GM10248 (cell line): ENCODE measurements around the gene PTPN1.
"Not testable (repeated sequence)": the region's sequence is repeated elsewhere in the genome, so short reads cannot be mapped to it uniquely, and the experiment has no call there.

Experiments
- CTCF ChIA-PET: fragments of 300-600 bp; sonication (Branson Sonifier 250); formaldehyde crosslinking; extraction: SDS; loops from one replicate; lab custom pipeline; 2021; ENCODE audit warnings: antibody characterized with exemption; lab: Yijun Ruan, JAX
- POLR2A ChIA-PET: fragments of 350-650 bp; sonication (Branson Sonifier 250); formaldehyde crosslinking; extraction: SDS; loops from one replicate; lab custom pipeline; 2020; ENCODE audit warnings: antibody characterized with exemption; lab: Yijun Ruan, JAX
- DNase-seq: peaks from one replicate; pipeline ENCODE4 v3.0.0; 2012; ENCODE audit errors: extremely low spot score
- TF ChIP-seq, protein P1 (sequence below): IDR thresholded peaks from 2 replicates; pipeline ENCODE4 v1.5.1; 2012; ENCODE audit warnings: mild to moderate bottlenecking, low read depth; ENCODE audit errors: extremely low read depth, missing control alignments, control extremely low read depth

The PTPN1 gene

DNA sequence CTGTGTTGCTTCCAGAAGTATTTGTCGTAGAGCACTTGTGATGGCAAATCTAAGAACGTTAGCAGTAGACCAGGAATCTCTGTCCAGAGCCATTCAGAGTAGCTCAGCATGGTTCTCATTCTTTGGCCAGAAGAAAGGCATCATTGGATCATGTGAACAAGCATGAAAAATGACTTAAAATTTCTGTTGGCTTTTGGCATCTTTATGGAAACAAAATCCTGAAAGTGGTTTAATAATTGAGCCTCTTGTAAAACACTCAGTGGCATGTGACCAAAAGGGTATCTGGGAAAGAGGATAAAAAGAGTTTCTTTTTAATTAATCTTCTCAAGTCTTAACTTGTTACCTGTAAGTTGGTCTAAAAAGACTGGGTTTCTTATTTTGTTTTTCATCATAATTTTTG is 55.2 kb downstream of the PTPN1 start:
- CTCF ChIA-PET = interaction anchor here (1.4 to 1.7 kb wide), 2 partner anchors 12 to 18 kb away, joined by 4 read pairs; no protein-coding TSS in a partner anchor
- TF ChIP-seq, protein P1, sequence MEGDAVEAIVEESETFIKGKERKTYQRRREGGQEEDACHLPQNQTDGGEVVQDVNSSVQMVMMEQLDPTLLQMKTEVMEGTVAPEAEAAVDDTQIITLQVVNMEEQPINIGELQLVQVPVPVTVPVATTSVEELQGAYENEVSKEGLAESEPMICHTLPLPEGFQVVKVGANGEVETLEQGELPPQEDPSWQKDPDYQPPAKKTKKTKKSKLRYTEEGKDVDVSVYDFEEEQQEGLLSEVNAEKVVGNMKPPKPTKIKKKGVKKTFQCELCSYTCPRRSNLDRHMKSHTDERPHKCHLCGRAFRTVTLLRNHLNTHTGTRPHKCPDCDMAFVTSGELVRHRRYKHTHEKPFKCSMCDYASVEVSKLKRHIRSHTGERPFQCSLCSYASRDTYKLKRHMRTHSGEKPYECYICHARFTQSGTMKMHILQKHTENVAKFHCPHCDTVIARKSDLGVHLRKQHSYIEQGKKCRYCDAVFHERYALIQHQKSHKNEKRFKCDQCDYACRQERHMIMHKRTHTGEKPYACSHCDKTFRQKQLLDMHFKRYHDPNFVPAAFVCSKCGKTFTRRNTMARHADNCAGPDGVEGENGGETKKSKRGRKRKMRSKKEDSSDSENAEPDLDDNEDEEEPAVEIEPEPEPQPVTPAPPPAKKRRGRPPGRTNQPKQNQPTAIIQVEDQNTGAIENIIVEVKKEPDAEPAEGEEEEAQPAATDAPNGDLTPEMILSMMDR = no peak
- POLR2A ChIA-PET = no interaction called here
- DNase-seq = no peak

DNA sequence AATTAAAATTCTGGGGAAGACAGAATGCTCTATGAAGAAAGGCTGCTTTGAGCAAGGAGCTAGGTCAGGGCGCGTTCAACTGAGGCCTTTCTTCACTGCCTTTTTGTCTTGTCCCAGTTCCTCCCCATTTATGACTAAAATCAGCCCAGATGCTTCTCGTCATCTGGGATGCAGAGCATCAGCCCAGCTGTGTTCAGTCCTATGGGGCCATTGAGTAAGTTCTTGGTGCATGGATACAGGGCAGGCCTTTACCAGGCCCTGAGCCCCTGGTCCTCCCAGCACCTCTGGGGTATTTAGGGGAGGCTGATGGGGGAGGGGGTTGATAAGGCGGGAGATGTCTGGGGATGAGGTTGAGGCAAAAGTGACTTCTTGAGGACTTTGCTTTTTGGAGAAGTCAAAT is 55.7 kb downstream of the PTPN1 start:
- ChIA-PET POLR2A (no interaction called here), CTCF (interaction anchor here (1.4 to 1.7 kb wide), 3 partner anchors 12 to 18 kb away, joined by 4 read pairs; no protein-coding TSS in a partner anchor)
- TF ChIP-seq, protein P1 = no peak
- no peak for DNase-seq

DNA sequence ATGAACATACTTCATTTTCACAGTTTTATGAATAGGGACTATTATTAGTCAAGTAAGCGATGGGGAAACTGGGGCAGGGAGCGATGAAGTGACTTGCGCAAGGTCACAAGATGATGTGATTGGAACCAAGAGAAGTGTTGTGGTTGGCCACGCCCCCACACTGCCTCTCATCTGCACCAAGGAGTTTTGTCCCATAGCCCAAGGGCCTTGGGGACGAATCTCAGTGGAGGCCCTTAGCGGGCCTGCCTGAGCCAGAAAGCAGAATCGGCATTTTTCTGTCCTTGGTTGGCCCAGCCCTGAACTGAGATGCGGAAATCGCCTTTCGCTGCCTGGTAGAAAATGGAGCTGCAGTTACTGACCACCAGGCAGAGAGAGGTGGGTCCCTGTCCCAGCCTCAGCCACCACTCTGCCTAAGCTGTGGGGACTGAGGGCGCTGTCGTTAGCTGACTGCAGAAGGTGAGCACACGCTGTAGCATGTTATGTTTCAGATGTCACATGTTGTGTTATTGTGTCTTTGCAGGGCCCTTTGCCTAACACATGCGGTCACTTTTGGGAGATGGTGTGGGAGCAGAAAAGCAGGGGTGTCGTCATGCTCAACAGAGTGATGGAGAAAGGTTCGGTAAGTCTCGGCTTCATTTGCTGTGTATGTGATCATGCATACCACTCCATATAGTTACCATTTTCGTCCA is 57.8 kb downstream of the PTPN1 start:
- ChIA-PET POLR2A (no interaction called here), CTCF (interaction anchor here (1.6 kb wide), 1 partner anchor 20 kb away, joined by 4 read pairs; no protein-coding TSS in a partner anchor)
- no peak for DNase-seq
- TF ChIP-seq, protein P1 = no peak

DNA sequence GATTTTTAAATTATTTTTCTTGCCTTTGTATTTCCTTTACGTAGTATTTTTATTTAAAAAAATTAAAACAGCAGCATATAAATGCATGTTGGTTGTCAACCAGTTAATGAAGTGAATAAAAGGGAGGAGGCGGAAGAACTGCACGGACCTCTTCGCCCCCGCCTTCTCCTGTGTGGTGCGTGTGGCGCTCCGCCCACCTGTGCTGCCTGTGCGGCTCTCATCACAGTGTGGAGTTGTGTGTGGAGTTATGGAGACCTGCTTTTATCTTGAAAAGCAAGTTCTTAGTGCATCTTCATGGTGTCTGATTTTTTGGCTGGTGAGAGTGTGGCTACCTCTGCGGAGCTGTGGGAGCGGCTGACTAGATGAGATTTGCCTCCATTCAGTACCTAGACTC is 58.4 kb downstream of the PTPN1 start:
- CTCF ChIA-PET = interaction anchor here (0.7 to 1.6 kb wide), 3 partner anchors 8 to 33 kb away, joined by 3 to 4 read pairs (median 3); no protein-coding TSS in a partner anchor
- TF ChIP-seq, protein P1 = no peak
- no peak for DNase-seq
- POLR2A ChIA-PET = no interaction called here

DNA sequence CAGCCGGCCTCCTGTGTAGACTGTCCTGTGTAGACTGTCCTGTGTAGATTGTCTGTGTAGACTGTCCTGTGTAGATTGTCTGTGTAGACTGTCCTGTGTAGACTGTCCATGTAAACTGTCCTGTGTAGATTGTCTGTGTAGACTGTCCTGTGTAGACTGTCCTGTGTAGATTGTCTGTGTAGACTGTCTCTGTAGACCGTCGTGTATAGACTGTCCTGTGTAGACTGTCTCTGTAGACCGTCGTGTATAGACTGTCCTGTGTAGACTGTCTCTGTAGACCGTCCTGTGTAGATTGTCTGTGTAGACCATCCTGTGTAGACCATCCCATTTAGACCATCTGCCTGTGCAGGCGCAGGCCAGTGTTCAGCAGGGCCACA is 59.3 kb downstream of the PTPN1 start:
- CTCF ChIA-PET = interaction anchor here (0.7 to 1.6 kb wide), 5 partner anchors 9 to 54 kb away, joined by 3 to 5 read pairs (median 4); no protein-coding TSS in a partner anchor
- POLR2A ChIA-PET, DNase-seq: not testable (repeated sequence)

DNA sequence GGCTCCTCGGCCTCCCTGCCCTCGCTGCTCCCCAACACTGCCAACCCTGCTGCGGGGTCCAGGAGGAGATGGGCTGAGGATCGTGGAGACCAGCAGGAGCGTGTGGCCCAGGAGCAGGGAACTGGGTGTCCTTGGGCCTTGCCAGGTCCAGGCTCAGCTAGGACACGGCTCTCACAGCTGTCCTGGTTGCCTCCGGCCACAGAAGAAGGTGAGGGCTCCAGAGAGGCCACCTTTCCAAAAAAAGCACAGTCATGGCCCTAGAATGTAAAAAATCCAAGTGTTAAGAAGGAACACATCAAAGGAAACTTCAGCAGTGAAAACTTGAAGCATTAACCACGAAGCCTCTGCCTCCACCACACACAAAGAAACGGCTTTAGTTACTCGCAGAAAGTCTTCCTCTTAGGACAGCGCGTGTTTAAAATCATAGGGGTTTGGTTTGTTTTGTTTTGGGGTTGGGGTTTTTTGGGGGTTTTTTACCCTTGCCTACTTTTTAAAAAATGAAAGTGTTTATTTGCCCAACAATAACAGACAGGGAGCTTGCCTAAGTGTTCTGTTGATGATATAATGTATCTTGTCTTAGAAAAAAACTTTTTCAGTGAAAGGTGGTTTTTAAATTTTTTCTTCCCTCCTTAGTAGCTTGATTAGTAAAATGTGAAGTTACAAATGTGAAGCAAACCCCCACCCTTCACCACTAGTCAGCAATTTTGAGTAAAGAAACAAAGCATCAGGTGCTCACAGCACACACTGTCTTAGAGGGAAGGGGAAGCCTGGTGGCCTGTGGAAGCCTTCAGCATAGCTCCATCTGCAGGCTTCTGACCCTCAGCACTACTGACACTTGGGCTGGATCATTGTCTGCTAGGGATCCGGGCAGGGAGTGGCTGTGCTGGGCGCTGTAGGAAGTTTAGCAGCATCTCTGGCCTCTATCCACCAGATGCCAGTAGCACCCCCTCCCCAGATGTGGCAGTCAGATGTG is 60.0 kb downstream of the PTPN1 start:
- DNase-seq = peak; percentile 79
- POLR2A ChIA-PET = interaction anchor here (0.7 to 1.0 kb wide), 2 partner anchors 57 to 379 kb away, joined by 3 to 4 read pairs; no protein-coding TSS in a partner anchor
- CTCF ChIA-PET = interaction anchor here (0.7 to 2.2 kb wide), 30 partner anchors 8 to 398 kb away, joined by 3 to 10 read pairs (median 4); no protein-coding TSS in a partner anchor
- TF ChIP-seq, protein P1 = peak; percentile 62
